ENCODE data around the gene MORC4.

MORC4 gene

GRCh38 chrX:106952089-106952488 is 47.9 kb downstream of the MORC4 start:
- no peak for DNase-seq

- DNase-seq = no peak
Observed at GRCh38 chrX:106951230-106951629, 48.8 kb downstream of the MORC4 start.

- DNase-seq = no peak
Observed at GRCh38 chrX:106950381-106950780, 49.6 kb downstream of the MORC4 start.

- no peak for DNase-seq
Observed at GRCh38 chrX:106949366-106949765, 50.6 kb downstream of the MORC4 start.

- DNase-seq = no peak
Observed at GRCh38 chrX:106948641-106949040, 51.4 kb downstream of the MORC4 start.

- DNase-seq = no peak
Observed at GRCh38 chrX:106946464-106946863, 53.5 kb downstream of the MORC4 start.

- no peak for DNase-seq
Observed at GRCh38 chrX:106940068-106940467, 59.9 kb downstream of the MORC4 start.

GRCh38 chrX:106939566-106939965 is 60.4 kb downstream of the MORC4 start:
- no peak for DNase-seq

GRCh38 chrX:106936246-106936645 is 63.8 kb downstream of the MORC4 start:
- no peak for DNase-seq

- DNase-seq = no peak
Observed at GRCh38 chrX:106935175-106935574, 64.8 kb downstream of the MORC4 start.

- peak; percentile 84 for DNase-seq
Observed at GRCh38 chrX:106933538-106933961, 66.5 kb downstream of the MORC4 start.

GRCh38 chrX:106932960-106933537 is 67.0 kb downstream of the MORC4 start:
- no peak for DNase-seq

GRCh38 chrX:106932492-106932923 is 67.5 kb downstream of the MORC4 start:
- no peak for DNase-seq

- DNase-seq = peak; percentile 68
Observed at GRCh38 chrX:106931831-106932491, 68.1 kb downstream of the MORC4 start.

- no peak for DNase-seq
Observed at GRCh38 chrX:106928227-106928626, 71.8 kb downstream of the MORC4 start.

- no peak for DNase-seq
Observed at GRCh38 chrX:106927700-106928099, 72.3 kb downstream of the MORC4 start.

- DNase-seq = peak; percentile 29
Observed at GRCh38 chrX:106927023-106927422, 73.0 kb downstream of the MORC4 start.

- peak; percentile 6 for DNase-seq
Observed at GRCh38 chrX:106921637-106922036, 78.4 kb downstream of the MORC4 start.

- DNase-seq = peak; percentile 77
Observed at GRCh38 chrX:106919932-106920452, 80.0 kb downstream of the MORC4 start, which contains the start of gene CLDN2. Gene CLDN2 (plus strand): TSS chrX:106920402. CDS start chrX:106928229, 7,827 bp downstream.

GRCh38 chrX:106917830-106918500 is 82.0 kb downstream of the MORC4 start:
- no peak for DNase-seq

- DNase-seq = no peak
Observed at GRCh38 chrX:106912864-106913263, 87.1 kb downstream of the MORC4 start.

GRCh38 chrX:106906361-106906760 is 93.7 kb downstream of the MORC4 start:
- peak; percentile 18 for DNase-seq

GRCh38 chrX:106905064-106905708 is 94.8 kb downstream of the MORC4 start:
- DNase-seq = no peak

Measured in islet precursor cell (in vitro differentiated cells).